GM21576 (cell line): ENCODE data around the gene ROCK1.
A peak's percentile ranks its signal among the peaks of the same experiment; 100 is the strongest.
"Not testable (repeated sequence)": the region's sequence is repeated elsewhere in the genome, so short reads cannot be mapped to it uniquely, and the experiment has no call there.

ENCODE experiments used
- ATAC-seq: cut with Tn5 transposase; IDR thresholded peaks from one replicate; pipeline ENCODE4 v1.9.1; 2021; ENCODE audit warnings: mild to moderate bottlenecking, moderate library complexity; ENCODE audit not compliant: unreplicated experiment

Gene ROCK1

GRCh38 chr18:21111346-21112139, at the start of gene ROCK1:
Gene ROCK1, minus strand, starts transcription at chr18:21111813. Its CDS starts 903 bp downstream, at chr18:21110910.
- peak; percentile 90 for ATAC-seq

GRCh38 chr18:21155443-21155842, 43.8 kb upstream of the ROCK1 start:
- ATAC-seq: no peak

- no peak for ATAC-seq
Observed at GRCh38 chr18:21146016-21146415, 34.4 kb upstream of the ROCK1 start.

DNA sequence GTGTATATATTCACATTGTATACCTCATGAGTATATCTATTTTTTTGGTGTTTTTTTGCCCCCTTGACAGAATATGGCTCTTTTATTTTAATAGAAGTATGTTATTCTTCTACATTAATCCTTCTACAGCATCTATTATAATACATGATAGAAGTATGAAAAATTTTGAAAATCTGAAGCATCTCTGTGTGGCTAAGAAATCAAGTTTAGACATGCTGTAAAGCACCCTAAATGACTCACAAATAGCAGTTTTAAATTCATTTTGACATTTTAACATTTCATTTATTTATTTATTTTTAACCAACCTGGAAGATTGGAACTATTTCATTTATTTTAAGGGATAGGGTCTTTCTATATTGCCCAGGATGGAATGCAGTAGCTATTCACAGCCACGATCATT, 33.8 kb upstream of the ROCK1 start:
- ATAC-seq: no peak

DNA sequence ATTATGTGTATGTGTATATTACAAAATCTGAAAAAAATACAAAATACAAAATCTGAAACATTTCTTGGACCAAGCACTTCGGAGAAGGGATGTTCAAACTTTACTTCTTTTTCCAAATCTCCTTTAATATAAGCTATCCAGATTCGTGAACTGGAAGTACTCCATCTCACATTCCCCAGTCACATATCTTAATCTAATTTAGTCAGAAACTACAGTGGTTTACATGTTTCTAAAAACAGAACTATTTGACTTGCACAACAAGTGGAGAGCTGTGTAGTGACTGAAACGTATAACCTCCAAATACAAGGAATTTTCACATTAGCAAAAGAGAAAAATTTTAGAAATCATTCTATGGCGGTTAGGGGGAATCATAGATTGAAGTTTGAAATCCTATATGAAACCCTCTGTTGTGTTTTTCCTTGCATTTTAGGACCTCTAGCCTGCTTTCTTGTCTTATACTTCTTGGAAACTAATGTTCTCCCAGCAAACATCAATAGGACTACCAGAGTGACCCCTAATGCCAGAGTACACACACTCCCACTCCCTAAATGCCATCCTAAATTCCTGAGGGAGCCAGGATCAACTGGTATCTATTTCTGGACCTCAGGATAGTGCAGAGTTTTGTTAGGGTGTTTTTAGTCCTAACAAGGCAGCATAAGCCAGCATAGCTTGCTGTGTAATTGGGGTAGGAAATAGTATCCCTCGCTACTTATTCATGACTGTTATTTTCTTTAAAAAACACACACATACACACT, 30.2 kb upstream of the ROCK1 start:
- no peak for ATAC-seq

GRCh38 chr18:21137719-21138488, 26.3 kb upstream of the ROCK1 start:
- not testable (repeated sequence) for ATAC-seq

DNA sequence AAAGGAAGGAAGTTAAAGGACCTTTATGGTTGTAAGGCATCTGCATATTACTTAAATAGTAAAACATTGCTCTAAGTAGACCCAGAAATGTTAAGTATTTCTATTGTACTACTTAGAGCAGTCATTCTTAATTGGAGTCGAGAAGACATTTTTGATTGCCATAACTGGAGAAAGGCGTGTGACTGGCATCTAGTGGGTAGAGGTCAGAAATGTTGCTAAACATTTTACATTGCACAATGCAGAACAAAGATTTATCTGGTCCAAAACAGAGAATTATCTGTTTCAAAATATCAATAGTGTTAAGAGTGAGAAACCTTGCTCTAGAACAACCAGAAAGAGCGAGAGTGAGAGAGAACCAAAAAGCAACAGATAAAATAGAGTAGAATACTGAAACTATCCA, 23.3 kb upstream of the ROCK1 start:
- ATAC-seq: no peak

DNA sequence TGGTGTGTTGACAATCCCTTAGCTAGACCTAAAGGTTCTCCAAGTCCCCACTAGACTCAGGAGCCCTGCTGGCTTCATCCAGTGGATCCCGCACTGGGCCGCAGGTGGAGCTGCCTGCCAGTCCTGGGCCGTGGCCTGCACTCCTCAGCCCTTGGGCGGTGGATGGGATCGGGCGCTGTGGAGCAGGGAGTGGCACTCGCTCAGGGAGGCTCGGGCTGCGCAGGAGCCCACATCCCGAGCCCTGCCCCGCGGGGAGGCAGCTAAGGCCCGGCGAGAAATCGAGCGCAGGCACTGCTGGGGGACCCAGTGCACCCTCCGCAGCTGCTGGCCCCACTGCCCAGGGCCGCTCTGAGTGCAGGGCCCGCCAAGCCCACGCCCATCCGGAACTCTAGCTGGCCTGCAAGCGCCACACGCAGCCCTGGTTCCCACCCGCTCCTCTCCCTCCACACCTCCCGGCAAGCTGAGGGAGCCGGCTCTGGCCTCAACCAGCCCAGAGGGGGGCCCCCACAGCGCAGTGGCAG, 20.8 kb upstream of the ROCK1 start:
- no peak for ATAC-seq

GRCh38 chr18:21131698-21132227, 20.1 kb upstream of the ROCK1 start:
- ATAC-seq: no peak

- no peak for ATAC-seq
Observed at GRCh38 chr18:21129566-21130216, 18.1 kb upstream of the ROCK1 start.

GRCh38 chr18:21123290-21123926, 11.8 kb upstream of the ROCK1 start:
- ATAC-seq: no peak

GRCh38 chr18:21118806-21119205, 7.2 kb upstream of the ROCK1 start:
- ATAC-seq: no peak

GRCh38 chr18:21117409-21118131, 6.0 kb upstream of the ROCK1 start:
- no peak for ATAC-seq

GRCh38 chr18:21115519-21116411, 4.2 kb upstream of the ROCK1 start:
- no peak for ATAC-seq

DNA sequence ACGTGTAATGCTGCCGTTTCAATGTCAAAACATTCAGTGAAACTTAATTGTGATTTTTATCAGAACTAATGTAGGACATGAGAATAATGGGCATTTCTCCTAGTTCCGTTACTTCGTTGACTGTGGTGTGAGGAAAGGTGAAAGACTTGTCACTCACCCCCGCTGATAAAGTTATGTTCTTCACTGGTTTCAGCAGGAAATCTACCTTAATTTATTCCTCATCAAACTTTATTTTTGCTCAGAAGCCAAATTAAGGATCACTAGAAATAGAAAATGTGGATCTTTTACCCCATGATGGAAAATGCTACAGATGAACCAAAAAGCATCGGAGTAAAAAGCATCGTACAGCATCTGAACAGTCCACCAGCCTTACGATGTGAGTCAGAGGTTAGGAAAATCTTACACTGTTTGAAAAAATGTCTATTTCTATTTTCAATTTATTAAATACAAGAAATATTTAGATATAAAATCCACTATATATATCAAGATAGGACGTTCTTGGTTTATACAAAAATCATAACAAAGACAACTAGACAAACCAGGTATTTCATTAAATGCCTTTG, 1.0 kb upstream of the ROCK1 start:
- ATAC-seq: no peak

DNA sequence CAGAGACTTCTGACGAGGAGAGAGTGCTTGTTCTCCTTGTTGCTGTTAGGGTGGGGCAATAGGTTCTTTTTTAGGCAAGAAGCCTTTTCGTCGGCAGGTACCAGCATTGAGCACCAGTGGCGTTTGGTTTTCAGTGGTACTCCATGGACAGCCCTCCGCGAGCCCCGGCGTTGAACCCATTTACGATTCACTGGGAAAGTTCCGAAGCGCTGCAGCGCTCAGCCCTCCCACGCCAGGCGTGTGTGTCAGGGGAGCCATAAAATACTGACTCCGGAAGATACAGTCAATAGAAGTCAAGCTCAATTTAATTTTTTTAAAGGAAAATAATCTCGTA, 494 bp upstream of the ROCK1 start:
- no peak for ATAC-seq

DNA sequence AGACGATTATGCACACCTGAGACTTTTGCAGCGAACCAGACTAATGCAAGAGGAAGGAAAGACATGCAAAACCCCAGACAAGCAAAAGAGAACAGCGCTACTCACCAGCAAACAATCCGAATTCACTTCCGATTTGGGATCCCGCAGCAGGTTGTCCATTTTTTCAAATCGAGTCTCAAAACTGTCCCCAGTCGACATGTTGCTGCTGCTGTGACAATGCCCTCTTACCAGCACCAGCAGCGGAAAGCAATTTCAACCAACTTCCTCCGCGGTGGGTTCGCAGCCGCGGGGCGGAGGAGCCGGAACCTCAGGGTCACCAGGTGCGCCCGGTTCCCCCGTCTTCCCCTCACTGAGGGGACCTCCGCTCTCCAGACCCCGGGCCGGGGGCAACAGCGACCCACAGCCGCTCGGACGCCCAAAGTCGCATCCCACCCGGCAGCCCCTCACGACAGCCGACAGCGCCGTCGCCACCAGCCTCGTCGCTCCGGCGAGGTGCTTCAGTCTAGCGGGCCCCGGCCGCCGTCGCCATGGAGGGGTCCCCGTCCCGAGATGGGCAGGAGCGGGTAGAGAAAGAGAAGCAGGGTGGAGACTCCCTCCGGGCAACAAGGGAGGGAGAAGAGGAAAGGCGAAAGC, 784 bp downstream of the ROCK1 start:
- peak; percentile 40 for ATAC-seq
